AG10803 (cell line): ENCODE results near the gene TRPM8.
A peak's percentile ranks its signal among the peaks of the same experiment; 100 is the strongest.

ENCODE experiments used
- DNase-seq: peaks from one replicate; pipeline ENCODE4 v3.0.0; 2010; ENCODE audit warnings: low read depth
- H3K4me3 ChIP-seq: 2 replicates; pipeline ENCODE4 v1.5.1; 2011; ENCODE audit warnings: mild to moderate bottlenecking, low read length, control low read depth
- CTCF ChIP-seq: conservative IDR thresholded peaks from 2 replicates; pipeline ENCODE4 v1.5.1; 2011; ENCODE audit warnings: mild to moderate bottlenecking, low read length, control low read depth, inconsistent platforms

The TRPM8 gene

GRCh38 chr2:233974530-233975071 is 57.4 kb downstream of the TRPM8 start:
- no peak for TF ChIP-seq CTCF
- peak; percentile 92 for DNase-seq
- H3K4me3 ChIP-seq, result no peak overlapping the region

GRCh38 chr2:233976087-233976486 is 58.9 kb downstream of the TRPM8 start:
- DNase-seq, result no peak
- no peak overlapping the region for H3K4me3 ChIP-seq
- no peak for TF ChIP-seq CTCF

- TF ChIP-seq CTCF, result peak; percentile 65
- peak; percentile 71 for DNase-seq
- no peak overlapping the region for H3K4me3 ChIP-seq
Measured at GRCh38 chr2:233976690-233977294, 59.6 kb downstream of the TRPM8 start.

- no peak overlapping the region for H3K4me3 ChIP-seq
- no peak for DNase-seq
- TF ChIP-seq CTCF, result no peak
Measured at GRCh38 chr2:233977296-233977837, 60.2 kb downstream of the TRPM8 start.

GRCh38 chr2:233979748-233980147 is 62.6 kb downstream of the TRPM8 start:
- no peak for DNase-seq
- no peak overlapping the region for H3K4me3 ChIP-seq
- TF ChIP-seq CTCF, result no peak

GRCh38 chr2:233980955-233981561 is 63.9 kb downstream of the TRPM8 start:
- no peak for TF ChIP-seq CTCF
- no peak overlapping the region for H3K4me3 ChIP-seq
- DNase-seq, result no peak
